Heart left ventricle (tissue), 13 donors: Measurements from ENCODE around the gene SLC6A17.

Experiments used
- POLR2A ChIP-seq, 2 donors: fragments of 450-650 bp; IDR thresholded peaks; one replicate each; pipeline ENCODE4 v1.6.1; 2017; ENCODE audit warnings: antibody characterized with exemption in 2 of 2, mild to moderate bottlenecking in 2 of 2, moderate library complexity in 2 of 2
- TF ChIP-seq, protein P1 (sequence below), 12 donors: fragments of 200-600 bp; sonication (generic) in 4 of 12; IDR thresholded peaks; one replicate each; pipeline versions ENCODE4 v1.5.0 to v1.8.0; 2018 to 2022; ENCODE audit warnings: antibody characterized with exemption in 12 of 12, mild to moderate bottlenecking in 5 of 12
- donor health status: ischemic (EF 13 %, LVEDD 7.1; RV severe dilation, severe dysfunction).
- donor health status: DM: no; HTN: yes; CAD: no.
- donor health status: DM: no; HTN: no; CAD: no.
- donor health status: ischemic (EF 25% LVEDD 6.9; RV normal size, moderate dysfunction).
- donor health status: ischemic (EF 25% LVEDD 5.7; RV mildly dilated, moderate dysfunction).
- donor health status: ischemic (EF 35%, LVEDD 5.7; RV mildly dilated, moderate dysfunction).
- donor health status: nonischemic (EF 11% LVEDD 7.7; RV severe dilation, severe dysfunction).
- donor health status: DM: yes; HTN: yes; CAD: no.
- donor health status: PGD.
- donor health status: ischemic (EF 29% LVEDD 5.4; RV normal size, mild dysfunction).
- donor health status: nonischemic (EF 23%, LVEDD 6.1; RV moderate dilation, normal function).

- TF ChIP-seq, protein P1, sequence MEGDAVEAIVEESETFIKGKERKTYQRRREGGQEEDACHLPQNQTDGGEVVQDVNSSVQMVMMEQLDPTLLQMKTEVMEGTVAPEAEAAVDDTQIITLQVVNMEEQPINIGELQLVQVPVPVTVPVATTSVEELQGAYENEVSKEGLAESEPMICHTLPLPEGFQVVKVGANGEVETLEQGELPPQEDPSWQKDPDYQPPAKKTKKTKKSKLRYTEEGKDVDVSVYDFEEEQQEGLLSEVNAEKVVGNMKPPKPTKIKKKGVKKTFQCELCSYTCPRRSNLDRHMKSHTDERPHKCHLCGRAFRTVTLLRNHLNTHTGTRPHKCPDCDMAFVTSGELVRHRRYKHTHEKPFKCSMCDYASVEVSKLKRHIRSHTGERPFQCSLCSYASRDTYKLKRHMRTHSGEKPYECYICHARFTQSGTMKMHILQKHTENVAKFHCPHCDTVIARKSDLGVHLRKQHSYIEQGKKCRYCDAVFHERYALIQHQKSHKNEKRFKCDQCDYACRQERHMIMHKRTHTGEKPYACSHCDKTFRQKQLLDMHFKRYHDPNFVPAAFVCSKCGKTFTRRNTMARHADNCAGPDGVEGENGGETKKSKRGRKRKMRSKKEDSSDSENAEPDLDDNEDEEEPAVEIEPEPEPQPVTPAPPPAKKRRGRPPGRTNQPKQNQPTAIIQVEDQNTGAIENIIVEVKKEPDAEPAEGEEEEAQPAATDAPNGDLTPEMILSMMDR (IDR thresholded peaks at IDR 0.05) = no peak
- TF ChIP-seq POLR2A (IDR thresholded peaks at IDR 0.05) = no peak
Observed at GRCh38 chr1:110125810-110126209, 24.5 kb upstream of the SLC6A17 start.
